Type B pancreatic cell (in vitro differentiated cells): ENCODE measurements around the gene CD63. TPM values are rescaled to one million over a fixed set of nuclear protein-coding genes. Genes with fewer than 3 reads are reported as not detected.
A peak's percentile ranks its signal among the peaks of the same experiment; 100 is the strongest.

Experiments used
- DNase-seq: peaks from one replicate; pipeline ENCODE4 v3.0.0; 2021; ENCODE audit warnings: mixed read lengths; ENCODE audit not compliant: unreplicated experiment; ENCODE audit errors: extremely low spot score
- H3K27ac Mint-ChIP-seq: 2 replicates; pipeline ENCODE4 v1.8.0; 2021; ENCODE audit warnings: mild to moderate bottlenecking, mixed read lengths
- H3K27me3 Mint-ChIP-seq: 2 replicates; pipeline ENCODE4 v1.8.0; 2021; ENCODE audit warnings: mixed read lengths
- H3K36me3 Mint-ChIP-seq: 2 replicates; pipeline ENCODE4 v1.8.0; 2021; ENCODE audit warnings: mixed read lengths
- H3K4me1 Mint-ChIP-seq: one replicate; pipeline ENCODE4 v1.8.0; 2021; ENCODE audit warnings: mixed read lengths; ENCODE audit not compliant: unreplicated experiment
- H3K4me3 Mint-ChIP-seq: 2 replicates; pipeline ENCODE4 v1.8.0; 2021; ENCODE audit warnings: mild to moderate bottlenecking, mixed read lengths
- H3K9me3 Mint-ChIP-seq: 2 replicates; pipeline ENCODE4 v1.8.0; 2021; ENCODE audit warnings: mixed read lengths
- total RNA-seq: library from RNA; stranded (reverse); gene quantifications from 2 replicates; pipeline ENCODE4 v1.2.1, GENCODE V29; 2021; ENCODE audit warnings: low replicate concordance
- TF ChIP-seq, protein P1 (sequence below): fragments of 200-600 bp; sonication (generic); conservative IDR thresholded peaks from 2 replicates; pipeline ENCODE4 v1.5.0; 2021; ENCODE audit warnings: antibody characterized with exemption, mild to moderate bottlenecking

CD63 gene
- total RNA-seq, 1 donor from 2014 or later: 525 TPM

DNA sequence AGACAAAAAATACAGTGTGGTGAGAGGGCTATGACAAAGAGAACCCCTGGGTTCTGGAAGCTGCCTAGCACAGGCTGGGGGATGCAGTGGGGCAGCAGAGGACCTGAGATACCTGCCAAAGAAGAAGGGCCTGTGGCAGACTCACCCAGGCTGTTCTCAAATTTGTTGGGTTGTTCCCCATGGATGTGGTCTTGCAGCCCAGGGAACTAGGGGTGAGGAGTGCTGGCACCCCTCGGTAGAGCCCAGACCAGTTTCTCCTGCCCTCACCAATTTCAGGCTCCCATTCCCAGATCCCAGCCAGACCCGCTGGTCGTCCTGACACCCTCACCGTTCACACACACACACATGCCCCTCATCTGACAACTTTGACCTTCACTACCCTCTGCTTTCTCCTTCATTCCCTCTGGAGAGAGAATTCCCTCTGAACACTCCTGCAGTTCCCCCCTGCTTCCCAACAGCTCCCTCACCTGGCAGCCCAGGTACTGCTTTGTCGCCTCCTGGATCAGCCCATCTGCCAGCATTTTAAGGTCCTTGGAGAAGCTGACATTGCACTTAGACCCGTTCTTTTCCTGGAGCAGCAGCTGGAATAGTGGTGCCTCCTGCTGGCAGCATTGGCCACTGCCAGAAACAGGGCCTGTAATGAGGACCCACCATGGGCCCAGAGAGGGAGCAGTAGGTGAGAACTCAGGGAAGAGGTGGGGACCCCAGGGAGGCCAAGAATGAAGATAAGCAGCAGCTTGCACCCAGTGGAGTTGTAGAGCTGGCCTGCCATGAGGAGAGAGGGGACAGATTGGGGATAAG is 8.2 kb upstream of the CD63 start:
- H3K27me3 Mint-ChIP-seq: no peaks in the 10 kb centered on the region
- TF ChIP-seq, protein P1, sequence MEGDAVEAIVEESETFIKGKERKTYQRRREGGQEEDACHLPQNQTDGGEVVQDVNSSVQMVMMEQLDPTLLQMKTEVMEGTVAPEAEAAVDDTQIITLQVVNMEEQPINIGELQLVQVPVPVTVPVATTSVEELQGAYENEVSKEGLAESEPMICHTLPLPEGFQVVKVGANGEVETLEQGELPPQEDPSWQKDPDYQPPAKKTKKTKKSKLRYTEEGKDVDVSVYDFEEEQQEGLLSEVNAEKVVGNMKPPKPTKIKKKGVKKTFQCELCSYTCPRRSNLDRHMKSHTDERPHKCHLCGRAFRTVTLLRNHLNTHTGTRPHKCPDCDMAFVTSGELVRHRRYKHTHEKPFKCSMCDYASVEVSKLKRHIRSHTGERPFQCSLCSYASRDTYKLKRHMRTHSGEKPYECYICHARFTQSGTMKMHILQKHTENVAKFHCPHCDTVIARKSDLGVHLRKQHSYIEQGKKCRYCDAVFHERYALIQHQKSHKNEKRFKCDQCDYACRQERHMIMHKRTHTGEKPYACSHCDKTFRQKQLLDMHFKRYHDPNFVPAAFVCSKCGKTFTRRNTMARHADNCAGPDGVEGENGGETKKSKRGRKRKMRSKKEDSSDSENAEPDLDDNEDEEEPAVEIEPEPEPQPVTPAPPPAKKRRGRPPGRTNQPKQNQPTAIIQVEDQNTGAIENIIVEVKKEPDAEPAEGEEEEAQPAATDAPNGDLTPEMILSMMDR: peak; percentile 79
- peaks cover 30% of the 10 kb centered on the region for H3K4me1 Mint-ChIP-seq
- no peak overlapping the region for H3K27ac Mint-ChIP-seq
- no peaks in the 10 kb centered on the region for H3K9me3 Mint-ChIP-seq
- H3K4me3 Mint-ChIP-seq: peak overlapping the region; percentile 89
- no peak for DNase-seq
- H3K36me3 Mint-ChIP-seq: no peaks in the 10 kb centered on the region

DNA sequence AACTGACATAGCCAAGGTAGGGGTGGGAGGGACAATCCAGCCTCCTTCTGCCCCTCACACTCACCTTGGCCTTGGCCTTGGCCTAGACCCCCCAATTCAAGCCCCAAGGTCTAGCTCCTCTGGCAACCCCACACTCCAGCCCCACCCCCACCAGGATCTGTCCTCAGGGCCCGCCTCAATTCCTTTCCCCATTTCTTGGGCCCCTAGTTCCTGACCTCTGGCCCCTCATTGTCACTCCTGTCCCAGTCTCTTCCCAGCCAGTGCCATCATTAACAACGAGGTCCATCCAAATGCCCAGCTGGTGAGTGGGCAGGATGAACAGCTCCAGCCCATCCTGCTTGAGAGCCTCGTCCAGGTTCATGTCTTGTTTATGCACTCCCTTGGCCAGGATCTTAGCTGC is 7.3 kb upstream of the CD63 start:
- DNase-seq: no peak
- Mint-ChIP-seq H3K27ac (no peak overlapping the region), H3K9me3 (no peaks in the 10 kb centered on the region), H3K27me3 (no peaks in the 10 kb centered on the region), H3K36me3 (no peaks in the 10 kb centered on the region), H3K4me1 (peaks cover 26% of the 10 kb centered on the region), H3K4me3 (peak overlapping the region; percentile 57)
- TF ChIP-seq, protein P1: no peak

DNA sequence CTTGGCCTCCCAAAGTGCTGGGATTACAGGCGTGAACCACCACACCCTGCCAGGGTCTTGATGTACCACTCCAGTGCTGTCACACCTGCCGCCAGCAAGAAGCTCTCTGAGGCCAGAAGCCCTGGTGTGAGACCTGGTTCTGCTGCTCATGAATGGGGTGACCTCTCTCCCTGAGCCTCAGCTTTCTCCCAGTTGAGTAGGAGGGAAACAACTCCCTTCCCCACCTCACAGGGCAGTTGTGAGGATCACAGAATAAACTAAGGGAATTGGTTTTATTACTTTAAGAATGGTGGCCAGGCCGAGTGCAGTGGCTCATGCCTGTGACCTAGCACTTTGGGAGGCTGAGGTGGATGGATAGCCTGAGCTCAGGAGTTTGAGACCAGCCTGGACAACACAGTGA is 5.8 kb upstream of the CD63 start:
- no peak overlapping the region for H3K27ac Mint-ChIP-seq
- peaks cover 39% of the 10 kb centered on the region for H3K4me1 Mint-ChIP-seq
- TF ChIP-seq, protein P1: no peak
- DNase-seq: no peak
- H3K27me3 Mint-ChIP-seq: no peaks in the 10 kb centered on the region
- H3K9me3 Mint-ChIP-seq: no peaks in the 10 kb centered on the region
- no peak overlapping the region for H3K4me3 Mint-ChIP-seq
- no peaks in the 10 kb centered on the region for H3K36me3 Mint-ChIP-seq

DNA sequence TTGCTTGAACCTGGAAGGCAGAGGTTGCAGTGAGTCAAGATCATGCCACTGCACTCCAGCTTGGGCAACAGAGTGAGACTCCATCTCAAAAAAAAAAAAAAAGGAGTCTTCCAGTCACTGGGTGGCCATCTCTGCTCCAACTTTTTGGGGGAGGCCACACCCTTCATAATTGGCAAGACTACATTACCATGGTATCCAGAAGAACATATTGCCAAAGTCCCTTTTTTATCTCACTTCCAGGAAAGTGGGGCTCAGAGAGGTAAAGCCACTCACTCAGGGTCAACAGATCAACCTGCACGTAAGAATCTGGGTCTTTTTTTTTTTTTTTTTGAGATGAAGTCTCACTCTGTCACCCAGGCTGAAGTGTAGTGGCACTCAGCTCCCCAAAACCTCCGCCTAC is 5.0 kb upstream of the CD63 start:
- no peak overlapping the region for H3K4me3 Mint-ChIP-seq
- H3K27me3 Mint-ChIP-seq: no peaks in the 10 kb centered on the region
- peaks cover 38% of the 10 kb centered on the region for H3K4me1 Mint-ChIP-seq
- H3K36me3 Mint-ChIP-seq: no peaks in the 10 kb centered on the region
- no peak for DNase-seq
- no peaks in the 10 kb centered on the region for H3K9me3 Mint-ChIP-seq
- TF ChIP-seq, protein P1: no peak
- H3K27ac Mint-ChIP-seq: no peak overlapping the region

DNA sequence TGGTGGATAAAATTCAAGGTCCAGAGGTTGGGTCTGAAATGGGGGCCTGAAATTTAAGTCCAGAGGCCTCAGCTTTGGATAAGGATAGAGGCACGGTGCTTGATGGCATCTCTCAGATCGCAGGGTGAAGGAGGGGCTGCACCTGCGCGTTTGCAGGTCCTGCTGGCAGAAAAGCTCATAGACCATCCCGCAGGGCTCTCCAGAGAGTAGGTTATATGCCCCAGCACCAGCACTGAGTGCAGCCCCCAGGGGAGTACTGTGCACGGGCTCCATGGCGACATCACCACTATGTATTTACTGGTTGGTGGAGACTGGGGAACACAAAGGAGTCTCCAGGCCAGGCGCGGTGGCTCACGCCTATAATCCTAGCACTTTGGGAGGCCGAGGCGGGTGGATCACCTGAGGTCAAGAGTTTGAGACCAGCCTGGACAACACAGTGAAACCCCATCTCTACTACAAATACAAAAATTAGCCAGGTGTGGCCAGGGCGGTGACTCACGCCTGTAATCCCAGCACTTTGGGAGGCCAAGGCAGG is 4.3 kb upstream of the CD63 start:
- peaks cover 35% of the 10 kb centered on the region for H3K4me1 Mint-ChIP-seq
- no peaks in the 10 kb centered on the region for H3K27me3 Mint-ChIP-seq
- no peak for DNase-seq
- no peak overlapping the region for H3K27ac Mint-ChIP-seq
- H3K9me3 Mint-ChIP-seq: no peaks in the 10 kb centered on the region
- no peaks in the 10 kb centered on the region for H3K36me3 Mint-ChIP-seq
- no peak overlapping the region for H3K4me3 Mint-ChIP-seq
- TF ChIP-seq, protein P1: no peak
